K562 (cell line): ENCODE data around the gene GSK3B. TPM values are rescaled to one million over a fixed set of nuclear protein-coding genes. Genes with fewer than 3 reads are reported as not detected.

Experiments
- ATAC-seq: fragments of 200-7000 bp; cut with Tn5 transposase; 3 replicates; pipeline ENCODE4 v1.9.1; 2020; ENCODE audit warnings: moderate library complexity
- BruUV-seq: library from RNA; stranded (reverse); fragments of 400-500 nt; replicated peaks from 2 replicates; lab custom pipeline; 2021; lab: Mats Ljungman, UMichigan
- CTCF ChIA-PET: fragments of 300-600 bp; formaldehyde crosslinking; extraction: SDS; loops from one replicate; lab custom pipeline; 2021; ENCODE audit warnings: low intra/inter-chr PET ratio; lab: Yijun Ruan, JAX
- POLR2A ChIA-PET: fragments of 300-600, 350-650 bp; sonication (Branson Sonifier 250); formaldehyde crosslinking; extraction: SDS; loops from one replicate; lab custom pipeline; 2021; ENCODE audit warnings: antibody characterized with exemption, inconsistent platforms; lab: Yijun Ruan, JAX
- DNase-seq, 4 experiments: peaks; one replicate each; pipeline versions ENCODE4 v3.0.0 to v3.0.0-alpha.2; 2011 to 2018; ENCODE audit warnings: low spot score in 3 of 4, mixed read lengths in 3 of 4; ENCODE audit errors: extremely low read depth in 1 of 4
- FAIRE-seq: peaks from 2 replicates; lab custom pipeline; 2011; peaks lifted over from hg19 to GRCh38; lab: Jason Lieb, UNC
- H2AFZ ChIP-seq: 2 replicates; pipeline ENCODE4 v1.6.0; 2011; ENCODE audit warnings: low read depth, low read length, control low read depth, inconsistent platforms
- H3K27ac ChIP-seq: fragments of 200-600 bp; 3 replicates; pipeline ENCODE4 v1.8.0; 2011; ENCODE audit warnings: low read depth, mild to moderate bottlenecking, control low read depth, inconsistent platforms, low read length, moderate library complexity, mixed read lengths; ENCODE audit errors: extremely low read depth
- H3K27me3 ChIP-seq, 2 experiments: fragments of 300-600 bp in 1 of 2; 2 replicates in 1 of 2; 3 replicates in 1 of 2; pipeline versions ENCODE4 v1.6.0 to v1.8.0; 2011; ENCODE audit warnings: inconsistent platforms in 2 of 2, low read length in 2 of 2, mild to moderate bottlenecking in 1 of 2, mixed read lengths in 1 of 2, moderate library complexity in 1 of 2; ENCODE audit not compliant: control insufficient read depth in 2 of 2, insufficient read depth in 2 of 2
- H3K36me3 ChIP-seq: fragments of 300-600 bp; 3 replicates; pipeline ENCODE4 v1.8.0; 2011; ENCODE audit warnings: mild to moderate bottlenecking, low read length, inconsistent platforms; ENCODE audit not compliant: control insufficient read depth, insufficient read depth
- H3K4me1 ChIP-seq, 2 experiments: fragments of 200-600 bp in 1 of 2; replicated peaks in 1 of 2; 2 replicates in 1 of 2; 3 replicates in 1 of 2; pipeline versions ENCODE4 v1.5.1 to v1.8.0; 2011; ENCODE audit warnings: inconsistent platforms in 2 of 2, low read length in 2 of 2, mild to moderate bottlenecking in 1 of 2, mixed read lengths in 1 of 2, moderate library complexity in 1 of 2; ENCODE audit not compliant: control insufficient read depth in 2 of 2, insufficient read depth in 2 of 2
- H3K4me2 ChIP-seq: 2 replicates; pipeline ENCODE4 v1.6.1; 2011; ENCODE audit warnings: low read length, control low read depth, inconsistent platforms, mixed read lengths; ENCODE audit not compliant: insufficient read depth
- H3K4me3 ChIP-seq: fragments of 200-600 bp; sonication (generic), shearing (Covaris generic); 2 replicates; pipeline ENCODE4 v1.5.1; 2016; ENCODE audit warnings: control low read depth, inconsistent platforms
- H3K79me2 ChIP-seq: fragments of 200-600 bp; 3 replicates; pipeline ENCODE4 v1.8.0; 2011; ENCODE audit warnings: low read length, inconsistent platforms; ENCODE audit not compliant: control insufficient read depth, insufficient read depth
- H3K9ac ChIP-seq, 2 experiments: 2 replicates each; pipeline versions ENCODE4 v1.6.0 to v1.6.1; 2011; ENCODE audit warnings: low read depth in 2 of 2, low read length in 2 of 2, control low read depth in 1 of 2, inconsistent platforms in 1 of 2, mild to moderate bottlenecking in 1 of 2, mixed read lengths in 1 of 2; ENCODE audit not compliant: insufficient read depth in 1 of 2
- H3K9me1 ChIP-seq: one replicate; pipeline ENCODE4 v1.6.0; 2011; ENCODE audit warnings: inconsistent platforms, mild to moderate bottlenecking, low read length, moderate library complexity; ENCODE audit not compliant: control insufficient read depth, insufficient read depth
- H3K9me3 ChIP-seq: replicated peaks from 2 replicates; pipeline ENCODE4 v1.5.1; 2011; ENCODE audit warnings: low read depth, low read length, inconsistent platforms; ENCODE audit not compliant: control insufficient read depth, insufficient read depth
- H4K20me1 ChIP-seq: replicated peaks from 2 replicates; pipeline ENCODE4 v1.6.1; 2011; ENCODE audit warnings: low read length, inconsistent platforms, mixed read lengths; ENCODE audit not compliant: control insufficient read depth, insufficient read depth
- ARNT ChIP-seq, 2 experiments: fragments of 450-650 bp; IDR thresholded peaks; 2 replicates each; pipeline ENCODE4 v1.6.1; 2016; ENCODE audit warnings: mild to moderate bottlenecking in 1 of 2
- BRF1 ChIP-seq: IDR thresholded peaks from 3 replicates; pipeline ENCODE4 v1.6.1; 2011; ENCODE audit warnings: borderline replicate concordance, mild to moderate bottlenecking; ENCODE audit not compliant: insufficient read length; ENCODE audit errors: extremely low read depth
- BRF2 ChIP-seq: IDR thresholded peaks from 3 replicates; pipeline ENCODE4 v1.6.1; 2011; ENCODE audit warnings: borderline replicate concordance, mild to moderate bottlenecking; ENCODE audit not compliant: insufficient read length, insufficient read depth
- CBFA2T3 ChIP-seq: fragments of 450-650 bp; IDR thresholded peaks from 2 replicates; pipeline ENCODE4 v1.6.1; 2017
- CBX1 ChIP-seq: sonication (generic); IDR thresholded peaks from 2 replicates; pipeline ENCODE4 v1.6.1; 2016; ENCODE audit warnings: antibody characterized with exemption, low read depth, mild to moderate bottlenecking
- FOXK1 ChIP-seq: sonication (generic); formaldehyde crosslinking; IDR thresholded peaks from 2 replicates; pipeline ENCODE4 v1.8.0; 2022; ENCODE audit warnings: missing genetic modification reagents, mild to moderate bottlenecking, borderline replicate concordance
- MAFF ChIP-seq: IDR thresholded peaks from 2 replicates; pipeline ENCODE4 v1.6.1; 2012; ENCODE audit warnings: low read length, improper control_type of control experiment
- NRF1 ChIP-seq, 2 experiments: fragments of 450-650 bp; IDR thresholded peaks in 1 of 2; conservative IDR thresholded peaks in 1 of 2; 2 replicates each; pipeline ENCODE4 v1.6.1; 2014; ENCODE audit warnings: mild to moderate bottlenecking in 2 of 2
- POLR3A ChIP-seq: IDR thresholded peaks from 2 replicates; pipeline ENCODE4 v1.6.1; 2011; ENCODE audit warnings: borderline replicate concordance, mild to moderate bottlenecking, moderate library complexity; ENCODE audit not compliant: insufficient read length, insufficient read depth; ENCODE audit errors: extremely low read depth
- RBM34 ChIP-seq: fragments of 200-400 bp; formaldehyde crosslinking; IDR thresholded peaks from 2 replicates; pipeline ENCODE4 v1.6.1; 2018; ENCODE audit warnings: low read length, borderline replicate concordance; ENCODE audit not compliant: insufficient read depth
- RCOR1 ChIP-seq, 2 experiments: IDR thresholded peaks; 2 replicates each; pipeline ENCODE4 v1.6.1; 2012; ENCODE audit warnings: low read depth in 2 of 2, low read length in 2 of 2, borderline replicate concordance in 1 of 2, improper control_type of control experiment in 1 of 2
- SOX6 ChIP-seq: fragments of 450-650 bp; IDR thresholded peaks from 2 replicates; pipeline ENCODE4 v1.6.1; 2014; ENCODE audit warnings: mild to moderate bottlenecking
- STAG1 ChIP-seq: sonication (generic); formaldehyde crosslinking; IDR thresholded peaks from 2 replicates; pipeline ENCODE4 v1.5.0; 2020; ENCODE audit warnings: missing genetic modification reagents, borderline replicate concordance
- ZFP36 ChIP-seq: fragments of 150-350 bp; IDR thresholded peaks from 2 replicates; pipeline ENCODE4 v1.6.1; 2018; ENCODE audit warnings: low read length, low read depth; ENCODE audit not compliant: partially characterized antibody
- ZNF3 ChIP-seq: fragments of 250-450 bp; sonication (Bioruptor Pico); IDR thresholded peaks from 2 replicates; pipeline ENCODE4 v1.5.0; 2021; ENCODE audit warnings: mild to moderate bottlenecking, moderate library complexity
- ZNF311 ChIP-seq: fragments of 250-450 bp; sonication (Bioruptor Pico); IDR thresholded peaks from 2 replicates; pipeline ENCODE4 v1.4.0; 2020; ENCODE audit warnings: mild to moderate bottlenecking, moderate library complexity
- ZNF586 ChIP-seq: fragments of 450-650 bp; formaldehyde crosslinking; conservative IDR thresholded peaks from 2 replicates; pipeline ENCODE4 v1.4.0; 2020; ENCODE audit warnings: mild to moderate bottlenecking, moderate library complexity
- WGBS: fragments of 100-300 bp; shearing (Covaris generic); methylation state at CpG from one replicate; pipeline ENCODE4 v1.1.6; 2016; ENCODE audit warnings: low coverage, mixed read lengths; ENCODE audit not compliant: insufficient coverage; ENCODE audit errors: missing lambda C conversion rate; 5-methylcytosine and 5-hydroxymethylcytosine counted together
- in situ Hi-C: fragments of 300-500 bp; cut with MboI; formaldehyde crosslinking; loops from 4 replicates; pipeline ENCODE4 v1.15.0; 2018; ENCODE audit warnings: inconsistent platforms, mixed read lengths
- intact Hi-C: fragments of 100-400 bp; cut with micrococcal nuclease; formaldehyde crosslinking; loops from 2 replicates; pipeline ENCODE4 v1.14.2; 2022
- polyA plus RNA-seq, 8 experiments: library from polyadenylated mRNA; depleted of rRNA in 4 of 8; stranded (reverse) in 5 of 8; unstranded in 3 of 8; fragments of >200 nt; fragmentation: Nextera tagmentation in 2 of 8; fragmentation: Illumina TruSeq in 1 of 8; extraction: Ambion mirVana in 2 of 8; extraction: Trizol in 1 of 8; gene quantifications; 2 replicates each; pipeline versions ENCODE4 v1.2.1 to v1.2.3, GENCODE V29; 2011 to 2014; ENCODE audit warnings: inconsistent platforms in 1 of 8, missing spikeins in 1 of 8
- total RNA-seq, 7 experiments: library from RNA; depleted of rRNA in 6 of 7; stranded (reverse); fragments of >200 nt in 6 of 7; fragmentation: Illumina TruSeq in 2 of 7; extraction: Trizol in 2 of 7; gene quantifications; 2 replicates each; pipeline versions ENCODE4 v1.2.1 to v1.2.3, GENCODE V29; 2011 to 2021; ENCODE audit warnings: low replicate concordance in 1 of 7

Gene GSK3B
- total and polyA plus RNA-seq, 9 of the 15 experiments (the other 6 are each of a cell fraction or from before 2014, with no cell fraction given) = 4.7 to 25.0 (median 18.7) TPM

DNA sequence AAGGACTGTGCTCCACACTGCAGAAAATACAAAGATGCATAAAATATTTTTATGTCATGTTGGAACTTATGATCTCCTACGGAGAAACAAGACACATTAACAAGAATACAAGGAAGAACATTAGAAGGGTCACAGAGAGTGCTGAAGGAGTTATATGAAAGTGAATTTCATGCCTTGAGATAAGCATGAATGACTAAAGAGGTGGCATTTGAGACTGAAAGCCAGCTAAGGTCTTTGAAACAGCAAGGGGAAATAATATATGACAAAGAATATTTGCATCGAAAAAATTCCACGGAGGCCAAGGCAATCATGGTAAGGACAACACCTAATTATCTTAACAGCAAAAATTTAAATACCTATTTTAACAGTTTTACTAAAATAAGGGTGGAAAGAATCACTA is 12.5 kb downstream of the GSK3B start:
- Histone ChIP-seq H3K9me1 (no peaks in the 10 kb centered on the region), H3K4me2 (no peak overlapping the region), H3K79me2 (peaks cover 92% of the 10 kb centered on the region), H3K36me3 (peaks cover 13% of the 10 kb centered on the region; the same call in 2 of the 3 replicates), H3K27ac (no peak overlapping the region), H4K20me1 (no peaks in the 10 kb centered on the region; the same call in 1 of the 2 replicates), H3K27me3 (no peaks in the 10 kb centered on the region), H3K9ac (no peak overlapping the region), H3K4me3 (no peak overlapping the region), H3K4me1 (no peaks in the 10 kb centered on the region; a peak in 1 of 5 replicates), H2AFZ (no peak overlapping the region), H3K9me3 (no peaks in the 10 kb centered on the region)
- CTCF ChIA-PET = no interaction called here
- FAIRE-seq = peak; percentile 51
- WGBS = 85% methylated on average over 3 of the region's 3 CpGs
- BruUV-seq = no TSS peak
- POLR2A ChIA-PET = interaction anchor here (0.9 to 4.2 kb wide), 2 partner anchors 10 to 13 kb away, joined by 5 to 28 read pairs; partner anchors contain the start of gene GSK3B
- TF ChIP-seq ZNF3 = no peak
- TF ChIP-seq SOX6 = no peak
- in situ Hi-C loops = no loop called here
- intact Hi-C loops = no loop called here
- DNase-seq = no peak
- no peak for ATAC-seq

DNA sequence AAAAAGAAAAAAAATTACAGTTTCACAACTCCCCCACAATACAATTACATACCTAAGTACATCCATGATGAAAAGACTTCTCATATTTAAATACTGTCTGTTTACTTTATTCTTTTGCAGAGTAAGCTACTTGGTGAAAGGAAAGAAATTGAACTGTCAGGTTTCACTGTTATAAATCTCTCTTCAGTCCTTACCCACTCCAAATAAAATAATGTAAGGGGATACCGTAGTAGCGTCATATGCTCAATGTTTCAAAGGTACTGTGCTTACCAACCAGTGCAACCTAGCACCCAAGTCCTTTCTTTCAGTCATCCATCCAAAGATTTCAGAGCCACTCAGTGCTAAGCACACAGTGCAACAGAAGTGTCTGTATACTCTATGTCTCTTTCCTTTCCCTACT is 13.4 kb downstream of the GSK3B start:
- CTCF ChIA-PET = no interaction called here
- WGBS = 100% methylated on average over 2 of the region's 2 CpGs
- TF ChIP-seq ZNF586 (CRISPR knock-in tag) (no peak), RBM34 (no peak), ARNT (IDR thresholded peaks at IDR 0.05) (no peak), RCOR1 (IDR thresholded peaks at IDR 0.05; ENCODE audit: borderline replicate concordance in 1 of 2, low read depth in 2 of 2, low read length in 2 of 2) (no peak), BRF2 (no peak), POLR3A (no peak), ZFP36 (no peak), CBFA2T3 (no peak), ZNF311 (CRISPR knock-in tag) (no peak), STAG1 (no peak), MAFF (no peak), BRF1 (no peak), FOXK1 (no peak), CBX1 (no peak), NRF1 (conservative IDR thresholded peaks at IDR 0.05 in 1 of 2, IDR thresholded peaks at IDR 0.05 in 1 of 2) (no peak)

More for the DNA sequence above, 13.4 kb downstream of the GSK3B start:
- Histone ChIP-seq H3K9me1 (no peaks in the 10 kb centered on the region), H4K20me1 (no peaks in the 10 kb centered on the region; the same call in 1 of the 2 replicates), H3K27me3 (no peaks in the 10 kb centered on the region), H3K4me3 (no peak overlapping the region), H3K4me1 (no peaks in the 10 kb centered on the region; a peak in 1 of 5 replicates), H3K9me3 (no peaks in the 10 kb centered on the region), H3K36me3 (peaks cover 13% of the 10 kb centered on the region; the same call in 1 of the 3 replicates), H3K79me2 (peaks cover 88% of the 10 kb centered on the region), H3K27ac (no peak overlapping the region), H3K9ac (no peak overlapping the region), H3K4me2 (no peak overlapping the region), H2AFZ (no peak overlapping the region)
- in situ Hi-C loops = no loop called here
- POLR2A ChIA-PET = interaction anchor here (4.2 kb wide), 1 partner anchor 13 kb away, joined by 28 read pairs; the partner anchor contains the start of gene GSK3B
- intact Hi-C loops = no loop called here
- FAIRE-seq (no peak), DNase-seq (no peak), ATAC-seq (no peak)
- BruUV-seq = no TSS peak
